Panc1 (cell line): ENCODE measurements around the gene EML6. TPM values are rescaled to one million over a fixed set of nuclear protein-coding genes. Genes with fewer than 3 reads are reported as not detected.
A peak's percentile ranks its signal among the peaks of the same experiment; 100 is the strongest.

Experiments
- ATAC-seq: fragments of 200-7000 bp; cut with Tn5 transposase; 2 replicates; pipeline ENCODE4 v1.9.1; 2020; ENCODE audit warnings: mild to moderate bottlenecking, moderate library complexity
- BruUV-seq: library from RNA; stranded (reverse); fragments of 400-500 nt; replicated peaks from 2 replicates; lab custom pipeline; 2021; lab: Mats Ljungman, UMichigan
- CTCF ChIA-PET: fragments of 300-600 bp; sonication (Branson Sonifier 250); formaldehyde crosslinking; loops from one replicate; lab custom pipeline; 2022; ENCODE audit warnings: antibody characterized with exemption; lab: Charles Lee
- POLR2A ChIA-PET: fragments of 300-600 bp; sonication (Branson Sonifier 250); formaldehyde crosslinking; loops from one replicate; lab custom pipeline; 2022; ENCODE audit warnings: antibody characterized with exemption; lab: Charles Lee
- DNase-seq: peaks from one replicate; pipeline ENCODE4 v3.0.0-alpha.2; 2010; ENCODE audit warnings: low read depth, low spot score
- H3K27ac ChIP-seq: 2 replicates; pipeline ENCODE4 v1.5.1; 2011; ENCODE audit warnings: mild to moderate bottlenecking, low read length, inconsistent platforms
- H3K27me3 ChIP-seq: fragments of 200-500 bp; sonication (Bioruptor generic); 2 replicates; pipeline ENCODE4 v1.6.0; 2014; ENCODE audit warnings: low read length, inconsistent platforms; ENCODE audit not compliant: control insufficient read depth, insufficient read depth
- H3K36me3 ChIP-seq: fragments of 200-500 bp; sonication (Bioruptor generic); 2 replicates; pipeline ENCODE4 v1.5.1; 2014; ENCODE audit warnings: inconsistent platforms, mild to moderate bottlenecking, low read length, moderate library complexity; ENCODE audit not compliant: control insufficient read depth, insufficient read depth
- H3K4me1 ChIP-seq: 2 replicates; pipeline ENCODE4 v1.5.1; 2011; ENCODE audit warnings: inconsistent platforms, mild to moderate bottlenecking, low read length, moderate library complexity; ENCODE audit not compliant: control insufficient read depth, insufficient read depth
- H3K4me3 ChIP-seq, 2 experiments: 2 replicates each; pipeline ENCODE4 v1.5.1; 2011 to 2012; ENCODE audit warnings: low read depth in 2 of 2, low read length in 2 of 2, mild to moderate bottlenecking in 2 of 2, inconsistent platforms in 1 of 2, moderate library complexity in 1 of 2
- H3K9me3 ChIP-seq: fragments of 200-500 bp; sonication (Bioruptor generic); 2 replicates; pipeline ENCODE4 v1.5.1; 2014; ENCODE audit warnings: low read depth, mild to moderate bottlenecking, inconsistent platforms, low read length, moderate library complexity; ENCODE audit not compliant: control insufficient read depth, insufficient read depth
- POLR2AphosphoS5 ChIP-seq: IDR thresholded peaks from 2 replicates; pipeline ENCODE4 v1.6.1; 2012; ENCODE audit warnings: mild to moderate bottlenecking, low read depth, low read length, moderate library complexity
- SIN3A ChIP-seq: IDR thresholded peaks from 2 replicates; pipeline ENCODE4 v1.6.1; 2012; ENCODE audit warnings: low read depth, mild to moderate bottlenecking, low read length, moderate library complexity, borderline replicate concordance; ENCODE audit not compliant: insufficient read depth
- TCF7L2 ChIP-seq: IDR thresholded peaks from 2 replicates; pipeline ENCODE4 v1.6.1; 2011; ENCODE audit warnings: mild to moderate bottlenecking, low read depth, low read length, inconsistent platforms
- in situ Hi-C: cut with HindIII; loops from 2 replicates; pipeline ENCODE4 v1.10.0; 2016; ENCODE audit warnings: low sequenced_read_pairs, low pct_unique_long_range_greater_than_20kb
- intact Hi-C: fragments of 100-400 bp; cut with micrococcal nuclease; formaldehyde crosslinking; loops from one replicate; pipeline ENCODE4 v1.10.0; 2022; ENCODE audit not compliant: unreplicated experiment
- total RNA-seq: library from RNA; stranded (reverse); gene quantifications from one replicate; pipeline ENCODE4 v1.2.1, GENCODE V29; 2021; ENCODE audit not compliant: unreplicated experiment
- TF ChIP-seq, protein P1 (sequence below): fragments of 450-650 bp; IDR thresholded peaks from 2 replicates; pipeline ENCODE4 v1.5.1; 2017; ENCODE audit warnings: mild to moderate bottlenecking

Gene EML6
- total RNA-seq, 1 experiment from 2014 or later, result 6.3 TPM

DNA sequence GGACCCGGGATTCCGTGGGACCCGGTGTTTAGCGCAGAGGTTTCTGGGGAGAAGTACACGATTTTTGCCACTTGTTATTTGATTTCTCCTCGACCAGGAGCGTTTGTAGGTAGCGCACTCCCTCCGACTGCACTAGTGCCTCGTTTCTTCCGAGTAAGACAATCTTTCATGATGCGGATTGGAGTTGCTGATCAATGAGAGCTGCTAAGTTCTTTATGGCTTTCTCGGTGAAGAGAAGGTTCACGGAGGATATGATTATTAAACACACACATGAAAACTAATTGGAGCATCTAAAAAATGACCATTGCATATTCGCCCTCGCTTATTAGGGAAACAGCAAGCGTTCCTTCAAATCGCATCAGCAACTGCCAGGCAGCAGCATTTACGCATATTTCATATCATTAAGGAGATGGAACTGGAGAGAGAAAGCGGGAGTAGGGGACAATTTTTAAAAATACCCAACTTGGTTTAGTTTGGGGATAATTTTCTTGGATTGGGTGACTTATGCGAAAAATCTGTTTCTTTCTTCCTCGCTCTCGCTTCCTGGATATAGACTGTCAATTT, 616 bp downstream of the EML6 start:
- Histone ChIP-seq H3K27ac (peak overlapping the region; percentile 68), H3K9me3 (no peaks in the 10 kb centered on the region), H3K27me3 (peaks cover 4% of the 10 kb centered on the region; the same call in 1 of the 2 replicates), H3K4me1 (peaks cover 18% of the 10 kb centered on the region), H3K4me3 (peak overlapping the region; percentile 85 to 90), H3K36me3 (no peaks in the 10 kb centered on the region)
- no TSS peak for BruUV-seq
- ChIA-PET CTCF (no interaction called here), POLR2A (interaction anchor here (0.6 kb wide), 1 partner anchor 235 kb away, joined by 3 read pairs; no protein-coding TSS in a partner anchor)
- in situ Hi-C loops, result no loop called here
- peak; percentile 4 for ATAC-seq
- TF ChIP-seq, protein P1, sequence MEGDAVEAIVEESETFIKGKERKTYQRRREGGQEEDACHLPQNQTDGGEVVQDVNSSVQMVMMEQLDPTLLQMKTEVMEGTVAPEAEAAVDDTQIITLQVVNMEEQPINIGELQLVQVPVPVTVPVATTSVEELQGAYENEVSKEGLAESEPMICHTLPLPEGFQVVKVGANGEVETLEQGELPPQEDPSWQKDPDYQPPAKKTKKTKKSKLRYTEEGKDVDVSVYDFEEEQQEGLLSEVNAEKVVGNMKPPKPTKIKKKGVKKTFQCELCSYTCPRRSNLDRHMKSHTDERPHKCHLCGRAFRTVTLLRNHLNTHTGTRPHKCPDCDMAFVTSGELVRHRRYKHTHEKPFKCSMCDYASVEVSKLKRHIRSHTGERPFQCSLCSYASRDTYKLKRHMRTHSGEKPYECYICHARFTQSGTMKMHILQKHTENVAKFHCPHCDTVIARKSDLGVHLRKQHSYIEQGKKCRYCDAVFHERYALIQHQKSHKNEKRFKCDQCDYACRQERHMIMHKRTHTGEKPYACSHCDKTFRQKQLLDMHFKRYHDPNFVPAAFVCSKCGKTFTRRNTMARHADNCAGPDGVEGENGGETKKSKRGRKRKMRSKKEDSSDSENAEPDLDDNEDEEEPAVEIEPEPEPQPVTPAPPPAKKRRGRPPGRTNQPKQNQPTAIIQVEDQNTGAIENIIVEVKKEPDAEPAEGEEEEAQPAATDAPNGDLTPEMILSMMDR, result no peak
- no peak for TF ChIP-seq POLR2AphosphoS5
- 0 out of 2 replicates have a peak, but pooled peaks have one; percentile 13 for TF ChIP-seq SIN3A
- DNase-seq, result no peak
- intact Hi-C loops, result loop anchor here (10.0 kb wide), 1 partner anchor 451 kb away; no protein-coding TSS in a partner anchor

DNA sequence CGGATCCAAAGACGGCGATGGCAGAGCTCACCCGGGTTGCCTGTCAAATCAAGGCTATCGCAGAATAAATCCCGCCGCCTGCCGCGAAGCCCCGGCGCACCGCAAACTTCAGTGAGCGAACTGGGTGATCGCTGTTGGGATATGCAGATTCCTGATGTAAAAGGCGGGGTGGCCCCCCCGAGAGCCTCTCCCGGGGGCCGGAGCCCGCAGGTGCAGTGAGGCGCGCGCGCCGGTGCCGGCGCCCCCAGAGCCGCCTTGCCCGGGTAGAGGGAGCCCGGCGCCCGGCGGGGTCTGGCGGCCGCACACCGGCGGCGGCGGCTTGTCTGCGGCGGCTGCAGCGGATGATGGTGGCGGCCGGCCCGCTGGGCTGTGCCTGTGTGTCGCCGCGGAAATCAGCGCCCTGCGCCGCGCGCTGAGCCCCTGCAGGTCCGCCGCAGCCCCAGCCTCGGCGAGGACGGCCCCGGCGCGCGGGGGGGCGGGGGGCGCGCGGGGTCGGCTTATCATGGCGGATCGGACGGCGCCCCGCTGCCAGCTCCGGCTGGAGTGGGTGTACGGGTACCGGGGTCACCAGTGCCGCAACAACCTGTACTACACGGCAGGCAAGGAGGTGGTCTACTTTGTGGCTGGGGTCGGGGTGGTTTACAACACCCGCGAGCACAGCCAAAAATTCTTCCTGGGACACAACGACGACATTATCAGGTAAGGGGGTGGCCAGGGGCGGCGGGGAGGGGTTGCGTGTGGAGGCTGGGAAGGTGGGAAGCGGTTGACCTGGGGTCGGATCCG, 1.3 kb downstream of the EML6 start:
- H3K27ac ChIP-seq, result peak overlapping the region; percentile 68

More for the DNA sequence above, 1.3 kb downstream of the EML6 start:
- ATAC-seq (no peak), DNase-seq (no peak)
- in situ Hi-C loops (no loop called here), intact Hi-C loops (loop anchor here (5.0 to 10.0 kb wide), 2 partner anchors 113 to 450 kb away; no protein-coding TSS in a partner anchor)
- H3K4me1 ChIP-seq, result peaks cover 18% of the 10 kb centered on the region
- H3K9me3 ChIP-seq, result no peaks in the 10 kb centered on the region
- no peak for TF ChIP-seq TCF7L2
- TF ChIP-seq, protein P1, result no peak
- 0 out of 2 replicates have a peak, but pooled peaks have one; percentile 18 for TF ChIP-seq SIN3A
- TF ChIP-seq POLR2AphosphoS5, result no peak
- H3K36me3 ChIP-seq, result no peaks in the 10 kb centered on the region
- peak overlapping the region; percentile 85 to 90 for H3K4me3 ChIP-seq
- ChIA-PET POLR2A (no interaction called here), CTCF (no interaction called here)
- H3K27me3 ChIP-seq, result peaks cover 4% of the 10 kb centered on the region; the same call in 1 of the 2 replicates
- BruUV-seq, result no TSS peak
